IMR-90 (cell line): Measurements from ENCODE around the gene EXOC4. TPM values are rescaled to one million over a fixed set of nuclear protein-coding genes. Genes with fewer than 3 reads are reported as not detected.

Experiments
- ATAC-seq: fragments of 200-7000 bp; cut with Tn5 transposase; 2 replicates; pipeline ENCODE4 v1.9.1; 2020; ENCODE audit warnings: low read depth, mild to moderate bottlenecking, moderate library complexity
- BruUV-seq: library from RNA; stranded (reverse); fragments of 400-500 nt; replicated peaks from 2 replicates; lab custom pipeline; 2021; lab: Mats Ljungman, UMichigan
- CTCF ChIA-PET: fragments of 300-600 bp; formaldehyde crosslinking; extraction: SDS; loops from one replicate; lab custom pipeline; 2021; ENCODE audit warnings: antibody characterized with exemption; lab: Yijun Ruan, JAX
- POLR2A ChIA-PET: fragments of 300-600 bp; sonication (Branson Sonifier 250); formaldehyde crosslinking; loops from one replicate; lab custom pipeline; 2022; ENCODE audit warnings: antibody characterized with exemption; ENCODE audit not compliant: unreplicated experiment; lab: Charles Lee
- DNase-seq: peaks from one replicate; pipeline ENCODE4 v3.0.0; 2013
- H2AFZ ChIP-seq: replicated peaks from 2 replicates; pipeline ENCODE3; 2013; ENCODE audit warnings: low read length, mild to moderate bottlenecking; ENCODE audit not compliant: poor library complexity
- H2AK5ac ChIP-seq: 2 replicates; pipeline ENCODE4 v1.6.1; 2013; ENCODE audit warnings: low read depth, low read length, inconsistent platforms
- H2AK9ac ChIP-seq: replicated peaks from 2 replicates; pipeline ENCODE3; 2013; ENCODE audit warnings: mild to moderate bottlenecking, low read depth, low read length, moderate library complexity; ENCODE audit not compliant: poor library complexity
- H2BK120ac ChIP-seq: 2 replicates; pipeline ENCODE4 v1.6.1; 2013; ENCODE audit warnings: low read depth, low read length, inconsistent platforms
- H2BK15ac ChIP-seq: 3 replicates; pipeline ENCODE4 v1.6.1; 2013; ENCODE audit warnings: low read depth, low read length, inconsistent platforms
- H2BK20ac ChIP-seq: 2 replicates; pipeline ENCODE4 v1.6.1; 2013; ENCODE audit warnings: low read depth, mild to moderate bottlenecking, inconsistent platforms, low read length, moderate library complexity
- H2BK5ac ChIP-seq: 2 replicates; pipeline ENCODE4 v1.6.1; 2013; ENCODE audit warnings: mild to moderate bottlenecking, low read depth, low read length, inconsistent platforms; ENCODE audit not compliant: poor library complexity, severe bottlenecking
- H3K14ac ChIP-seq: replicated peaks from 2 replicates; pipeline ENCODE4 v1.6.1; 2013; ENCODE audit warnings: low read depth, low read length, inconsistent platforms
- H3K18ac ChIP-seq: 2 replicates; pipeline ENCODE4 v1.6.1; 2013; ENCODE audit warnings: low read depth, low read length, control low read depth
- H3K23ac ChIP-seq: 2 replicates; pipeline ENCODE4 v1.6.1; 2013; ENCODE audit warnings: low read depth, low read length, inconsistent platforms
- H3K27ac ChIP-seq: 2 replicates; pipeline ENCODE4 v1.5.1; 2013; ENCODE audit warnings: mild to moderate bottlenecking, control low read depth, low read length; ENCODE audit not compliant: insufficient read depth
- H3K27me3 ChIP-seq: 2 replicates; pipeline ENCODE4 v1.6.1; 2013; ENCODE audit warnings: low read length; ENCODE audit not compliant: control insufficient read depth, insufficient read depth
- H3K36me3 ChIP-seq: 2 replicates; pipeline ENCODE4 v1.6.1; 2013; ENCODE audit warnings: low read length, mixed read lengths; ENCODE audit not compliant: control insufficient read depth, insufficient read depth
- H3K4ac ChIP-seq: 2 replicates; pipeline ENCODE4 v1.6.1; 2013; ENCODE audit warnings: low read depth, low read length, inconsistent platforms
- H3K4me1 ChIP-seq: 2 replicates; pipeline ENCODE4 v1.6.1; 2013; ENCODE audit warnings: low read length, mixed read lengths; ENCODE audit not compliant: control insufficient read depth, insufficient read depth
- H3K4me2 ChIP-seq: 2 replicates; pipeline ENCODE4 v1.6.1; 2013; ENCODE audit warnings: low read depth, mild to moderate bottlenecking, control low read depth, low read length, moderate library complexity
- H3K4me3 ChIP-seq: 2 replicates; pipeline ENCODE4 v1.5.1; 2013; ENCODE audit warnings: low read depth, mild to moderate bottlenecking, control low read depth, low read length, moderate library complexity; ENCODE audit not compliant: insufficient read depth
- H3K56ac ChIP-seq: 2 replicates; pipeline ENCODE4 v1.6.1; 2013; ENCODE audit warnings: low read length, inconsistent platforms; ENCODE audit not compliant: insufficient read depth; ENCODE audit errors: extremely low read depth
- H3K79me1 ChIP-seq, 2 experiments: 2 replicates each; pipeline ENCODE4 v1.6.1; 2013; ENCODE audit warnings: low read length in 2 of 2, inconsistent platforms in 1 of 2, low read depth in 1 of 2
- H3K9ac ChIP-seq: 2 replicates; pipeline ENCODE4 v1.6.1; 2013; ENCODE audit warnings: low read depth, low read length, control low read depth
- H3K9me1 ChIP-seq: 2 replicates; pipeline ENCODE4 v1.6.1; 2013; ENCODE audit warnings: low read length, inconsistent platforms; ENCODE audit not compliant: insufficient read depth
- H3K9me3 ChIP-seq: 2 replicates; pipeline ENCODE4 v1.6.1; 2013; ENCODE audit warnings: low read length; ENCODE audit not compliant: control insufficient read depth, insufficient read depth
- H4K20me1 ChIP-seq: 2 replicates; pipeline ENCODE4 v1.6.1; 2013; ENCODE audit warnings: low read length, inconsistent platforms; ENCODE audit not compliant: insufficient read depth
- H4K5ac ChIP-seq: 2 replicates; pipeline ENCODE4 v1.6.1; 2013; ENCODE audit warnings: mild to moderate bottlenecking, low read depth, low read length, control low read depth
- H4K8ac ChIP-seq, 2 experiments: 2 replicates each; pipeline ENCODE4 v1.6.1; 2013; ENCODE audit warnings: low read depth in 2 of 2, low read length in 2 of 2, control low read depth in 1 of 2, inconsistent platforms in 1 of 2
- H4K91ac ChIP-seq: 2 replicates; pipeline ENCODE4 v1.6.1; 2013; ENCODE audit warnings: low read depth, low read length, inconsistent platforms; ENCODE audit not compliant: insufficient read depth
- BHLHE40 ChIP-seq: fragments of 150-350 bp; IDR thresholded peaks from 2 replicates; pipeline ENCODE4 v1.6.1; 2016; ENCODE audit warnings: mild to moderate bottlenecking, low read depth, low read length
- CHD1 ChIP-seq: IDR thresholded peaks from 2 replicates; pipeline ENCODE4 v1.6.1; 2012; ENCODE audit warnings: low read depth, low read length, improper control_type of control experiment
- FOS ChIP-seq: fragments of 150-350 bp; IDR thresholded peaks from 2 replicates; pipeline ENCODE4 v1.6.1; 2016; ENCODE audit warnings: low read depth, low read length
- MAZ ChIP-seq: IDR thresholded peaks from 2 replicates; pipeline ENCODE4 v1.6.1; 2012; ENCODE audit warnings: low read depth, mild to moderate bottlenecking, low read length, improper control_type of control experiment, moderate library complexity, borderline replicate concordance
- MXI1 ChIP-seq: IDR thresholded peaks from 2 replicates; pipeline ENCODE4 v1.6.1; 2012; ENCODE audit warnings: low read depth, mild to moderate bottlenecking, low read length, moderate library complexity, borderline replicate concordance
- NFE2L2 ChIP-seq: fragments of 150-350 bp; IDR thresholded peaks from 2 replicates; pipeline ENCODE4 v1.6.1; 2016; ENCODE audit warnings: low read depth, mild to moderate bottlenecking, low read length
- POLR2A ChIP-seq: IDR thresholded peaks from 2 replicates; pipeline ENCODE4 v1.6.1; 2012; ENCODE audit warnings: mild to moderate bottlenecking, low read depth, low read length
- RAD21 ChIP-seq: IDR thresholded peaks from 2 replicates; pipeline ENCODE4 v1.6.1; 2012; ENCODE audit warnings: low read length, improper control_type of control experiment
- RCOR1 ChIP-seq: IDR thresholded peaks from 2 replicates; pipeline ENCODE4 v1.6.1; 2012; ENCODE audit warnings: mild to moderate bottlenecking, low read length, improper control_type of control experiment; ENCODE audit not compliant: insufficient replicate concordance
- RFX5 ChIP-seq: IDR thresholded peaks from 2 replicates; pipeline ENCODE4 v1.8.0; 2012; ENCODE audit warnings: low read depth, mild to moderate bottlenecking, low read length, moderate library complexity
- WGBS, 2 experiments: methylation state at CpG; one replicate each; pipeline versions ENCODE4 v1.1.5 to v1.1.7; 2013; ENCODE audit warnings: missing lambda C conversion rate in 2 of 2; ENCODE audit not compliant: insufficient read length in 1 of 2; ENCODE audit errors: extremely low coverage in 2 of 2; 5-methylcytosine and 5-hydroxymethylcytosine counted together
- dilution Hi-C: fragments of 300-500 bp; cut with HindIII; formaldehyde crosslinking; loops from one replicate; pipeline ENCODE4 v1.14.3; 2018; ENCODE audit warnings: low sequenced_read_pairs; ENCODE audit not compliant: unreplicated experiment
- in situ Hi-C: fragments of 300-500 bp; cut with MboI; formaldehyde crosslinking; loops from 3 replicates; pipeline ENCODE4 v1.14.3; 2019; ENCODE audit warnings: low sequenced_read_pairs, inconsistent platforms, mixed read lengths
- intact Hi-C: fragments of 100-400 bp; cut with micrococcal nuclease; formaldehyde crosslinking; loops from 2 replicates; pipeline ENCODE4 v1.10.0; 2022
- polyA plus RNA-seq, 3 experiments: library from polyadenylated mRNA; depleted of rRNA; stranded (reverse); fragments of >200 nt; gene quantifications; 2 replicates each; pipeline ENCODE4 v1.2.3, GENCODE V29; 2012; ENCODE audit warnings: low replicate concordance in 1 of 3
- total RNA-seq: library from RNA; depleted of rRNA; stranded (reverse); fragments of >200 nt; gene quantifications from 2 replicates; pipeline ENCODE4 v1.2.3, GENCODE V29; 2012
- TF ChIP-seq, protein P1 (sequence below): conservative IDR thresholded peaks from 2 replicates; pipeline ENCODE4 v1.5.1; 2012; ENCODE audit warnings: mild to moderate bottlenecking, low read depth, low read length, improper control_type of control experiment
- TF ChIP-seq, protein P2 (sequence below): fragments of 150-350 bp; IDR thresholded peaks from 2 replicates; pipeline ENCODE4 v1.6.1; 2017; ENCODE audit warnings: mild to moderate bottlenecking, antibody characterized with exemption, low read length, low read depth

EXOC4 gene
- total and polyA plus RNA-seq, 2 of the 4 experiments (the other 2 are of a cell fraction), result 25.4 to 94.6 TPM

DNA sequence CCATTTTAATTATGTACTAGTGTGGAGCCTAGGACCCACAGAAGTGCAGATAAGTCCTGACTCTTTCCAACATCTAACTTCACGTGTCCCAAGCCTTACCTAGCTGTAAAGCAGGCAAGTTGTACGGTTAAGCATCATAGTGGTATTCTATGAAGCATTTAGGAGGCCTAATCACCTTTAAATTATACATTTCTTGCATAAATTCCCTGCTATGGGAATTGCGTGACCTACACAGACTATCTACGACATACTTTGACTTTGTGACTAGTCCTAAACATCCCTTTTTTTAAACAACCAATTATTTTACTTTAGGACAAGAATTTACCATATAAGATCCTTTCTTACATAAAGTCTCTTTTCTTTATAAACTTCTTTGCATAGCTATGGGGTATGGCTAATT is 836.6 kb downstream of the EXOC4 start:
- Histone ChIP-seq H2AK5ac (no peak overlapping the region), H3K23ac (no peak overlapping the region), H3K56ac (no peak overlapping the region), H3K4me2 (no peak overlapping the region), H4K8ac (no peak overlapping the region), H3K4me3 (no peak overlapping the region), H2BK15ac (no peak overlapping the region), H3K79me1 (no peaks in the 10 kb centered on the region), H3K36me3 (no peaks in the 10 kb centered on the region), H3K4me1 (no peaks in the 10 kb centered on the region), H2AK9ac (no peak overlapping the region), H4K91ac (no peak overlapping the region), H3K9me1 (no peaks in the 10 kb centered on the region), H3K9ac (no peak overlapping the region), H4K20me1 (no peaks in the 10 kb centered on the region), H3K9me3 (peaks cover 7% of the 10 kb centered on the region), H3K14ac (no peak overlapping the region), H2BK5ac (no peak overlapping the region), H2AFZ (no peak overlapping the region), H3K4ac (no peak overlapping the region), H2BK20ac (no peak overlapping the region), H4K5ac (no peak overlapping the region), H3K18ac (no peak overlapping the region), H3K27me3 (no peaks in the 10 kb centered on the region), H2BK120ac (no peak overlapping the region), H3K27ac (no peak overlapping the region)
- ChIA-PET CTCF (no interaction called here), POLR2A (no interaction called here)
- BruUV-seq, result no TSS peak
- in situ Hi-C loops (no loop called here), dilution Hi-C loops (no loop called here), intact Hi-C loops (no loop called here)
- TF ChIP-seq POLR2A, result no peak
- TF ChIP-seq FOS, result no peak
- TF ChIP-seq RFX5, result no peak
- TF ChIP-seq RAD21, result no peak
- no peak for TF ChIP-seq BHLHE40
- TF ChIP-seq, protein P1, sequence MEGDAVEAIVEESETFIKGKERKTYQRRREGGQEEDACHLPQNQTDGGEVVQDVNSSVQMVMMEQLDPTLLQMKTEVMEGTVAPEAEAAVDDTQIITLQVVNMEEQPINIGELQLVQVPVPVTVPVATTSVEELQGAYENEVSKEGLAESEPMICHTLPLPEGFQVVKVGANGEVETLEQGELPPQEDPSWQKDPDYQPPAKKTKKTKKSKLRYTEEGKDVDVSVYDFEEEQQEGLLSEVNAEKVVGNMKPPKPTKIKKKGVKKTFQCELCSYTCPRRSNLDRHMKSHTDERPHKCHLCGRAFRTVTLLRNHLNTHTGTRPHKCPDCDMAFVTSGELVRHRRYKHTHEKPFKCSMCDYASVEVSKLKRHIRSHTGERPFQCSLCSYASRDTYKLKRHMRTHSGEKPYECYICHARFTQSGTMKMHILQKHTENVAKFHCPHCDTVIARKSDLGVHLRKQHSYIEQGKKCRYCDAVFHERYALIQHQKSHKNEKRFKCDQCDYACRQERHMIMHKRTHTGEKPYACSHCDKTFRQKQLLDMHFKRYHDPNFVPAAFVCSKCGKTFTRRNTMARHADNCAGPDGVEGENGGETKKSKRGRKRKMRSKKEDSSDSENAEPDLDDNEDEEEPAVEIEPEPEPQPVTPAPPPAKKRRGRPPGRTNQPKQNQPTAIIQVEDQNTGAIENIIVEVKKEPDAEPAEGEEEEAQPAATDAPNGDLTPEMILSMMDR, result no peak
- TF ChIP-seq, protein P2, sequence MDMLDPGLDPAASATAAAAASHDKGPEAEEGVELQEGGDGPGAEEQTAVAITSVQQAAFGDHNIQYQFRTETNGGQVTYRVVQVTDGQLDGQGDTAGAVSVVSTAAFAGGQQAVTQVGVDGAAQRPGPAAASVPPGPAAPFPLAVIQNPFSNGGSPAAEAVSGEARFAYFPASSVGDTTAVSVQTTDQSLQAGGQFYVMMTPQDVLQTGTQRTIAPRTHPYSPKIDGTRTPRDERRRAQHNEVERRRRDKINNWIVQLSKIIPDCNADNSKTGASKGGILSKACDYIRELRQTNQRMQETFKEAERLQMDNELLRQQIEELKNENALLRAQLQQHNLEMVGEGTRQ, result no peak
- no peak for TF ChIP-seq MXI1
- TF ChIP-seq NFE2L2, result no peak
- TF ChIP-seq CHD1, result no peak
- TF ChIP-seq RCOR1, result no peak
- TF ChIP-seq MAZ, result no peak
- no CpG with 5 or more reads among the region's 4 CpGs for WGBS, 2 experiments
- DNase-seq, result no peak
- ATAC-seq, result no peak
